NCI-H226 (cell line): ENCODE measurements around the gene NEDD4.
"Not testable (repeated sequence)": the region's sequence is repeated elsewhere in the genome, so short reads cannot be mapped to it uniquely, and the experiment has no call there.

ENCODE experiments used
- DNase-seq: peaks from one replicate; pipeline ENCODE4 v3.0.0-alpha.2; 2015

NEDD4 gene

DNA sequence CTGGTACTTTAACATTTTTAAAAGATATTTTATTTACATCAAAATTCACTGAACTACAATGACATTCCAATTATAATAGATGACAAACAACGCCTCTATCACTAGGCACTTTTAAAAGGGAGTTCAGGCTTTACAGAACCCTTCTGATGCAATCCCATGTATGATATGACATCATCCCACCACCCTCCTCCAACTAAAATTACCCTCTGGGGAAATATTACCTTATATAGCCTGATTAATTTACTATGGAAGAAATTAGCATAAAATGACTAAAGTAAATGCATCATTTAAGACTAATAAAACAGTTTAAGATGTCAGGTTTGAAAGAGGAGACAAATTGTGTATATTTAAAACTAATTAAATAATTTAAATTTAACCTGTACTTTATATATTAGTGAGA lies 10.4 kb upstream of the NEDD4 start:
- not testable (repeated sequence) for DNase-seq

DNA sequence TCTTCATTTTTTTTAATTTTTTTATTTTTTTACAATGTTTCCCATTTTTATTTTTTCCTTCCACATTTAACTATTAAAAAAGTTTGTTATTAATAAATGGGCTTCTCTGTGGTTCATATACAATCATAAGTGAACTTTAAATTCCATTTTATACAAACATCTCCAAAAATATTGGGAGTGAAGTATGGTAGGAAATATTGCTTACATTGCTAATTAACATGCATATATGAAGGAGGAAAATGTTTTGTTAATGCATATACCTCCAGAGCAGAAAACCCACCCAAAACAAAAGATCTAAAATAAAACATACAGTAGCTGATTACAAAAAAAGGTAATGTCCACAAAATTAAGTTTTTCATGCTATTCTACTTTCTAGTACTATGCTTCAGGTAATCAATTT lies 9.9 kb upstream of the NEDD4 start:
- not testable (repeated sequence) for DNase-seq

DNA sequence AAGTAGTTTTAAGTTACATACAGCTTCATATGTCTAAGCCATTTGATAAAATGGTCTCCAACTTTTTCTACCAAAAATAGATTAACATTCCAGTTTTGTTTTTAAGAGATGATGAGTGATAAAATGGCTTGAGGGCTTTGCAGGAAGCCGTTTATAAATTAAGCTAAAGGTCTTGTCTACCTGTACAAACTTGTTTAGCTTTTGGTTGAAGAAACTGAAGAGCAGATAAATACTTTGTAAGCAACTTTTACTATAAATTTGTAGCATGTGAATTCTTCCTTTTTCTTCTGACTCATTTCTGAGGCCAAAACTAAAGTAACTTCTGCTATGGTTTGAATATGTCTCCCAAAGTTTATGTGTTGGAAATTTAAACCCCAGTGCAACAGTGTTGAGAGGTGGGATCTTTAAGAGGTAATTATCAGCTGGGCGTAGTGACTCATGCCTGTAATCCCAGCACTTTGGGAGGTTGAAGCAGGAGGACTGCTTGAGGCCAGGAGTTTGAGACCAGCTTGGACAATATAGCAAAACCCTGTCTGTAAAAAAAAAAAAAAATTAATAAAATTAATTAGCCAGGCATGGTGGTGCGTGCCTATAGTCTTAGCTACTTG lies 8.2 kb upstream of the NEDD4 start:
- DNase-seq = no peak

DNA sequence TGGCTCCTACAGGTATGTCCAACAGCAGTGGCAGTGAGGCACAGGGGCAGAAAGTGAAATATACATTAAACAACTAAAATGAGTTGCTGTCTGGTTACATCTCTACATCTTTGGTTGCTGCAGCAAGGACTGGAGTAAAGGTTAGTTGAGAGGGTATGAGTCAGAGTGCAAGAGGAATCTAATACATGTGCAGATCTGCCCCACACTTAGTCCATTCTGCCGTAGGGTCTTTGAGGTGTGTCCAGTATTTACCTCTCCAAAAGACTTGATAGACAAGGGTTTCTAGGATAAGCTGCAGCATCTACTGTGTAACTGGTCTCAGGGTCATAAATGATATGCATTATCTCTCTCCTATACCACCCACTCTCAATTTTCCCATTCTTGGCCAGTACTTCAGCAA lies 6.2 kb upstream of the NEDD4 start:
- DNase-seq = peak; percentile 53

DNA sequence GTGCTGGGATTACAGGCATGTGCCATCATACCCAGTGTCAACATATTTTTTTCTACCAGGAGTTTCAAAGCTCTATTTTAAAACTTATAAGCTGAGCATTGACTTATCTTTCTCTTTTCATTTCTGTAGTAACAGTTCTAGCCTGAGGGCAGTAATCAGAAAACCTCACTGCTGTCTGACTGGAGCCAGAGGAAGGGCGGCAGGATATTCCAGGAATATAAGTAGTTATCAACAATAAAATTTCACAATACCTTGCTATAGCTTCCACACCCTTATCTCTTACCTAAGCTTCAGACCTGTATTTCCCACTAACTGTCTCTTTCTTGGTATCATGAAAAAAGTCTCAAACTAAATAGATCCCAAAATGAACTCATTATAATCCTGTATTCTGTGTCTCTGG lies 5.1 kb upstream of the NEDD4 start:
- peak; percentile 95 for DNase-seq

DNA sequence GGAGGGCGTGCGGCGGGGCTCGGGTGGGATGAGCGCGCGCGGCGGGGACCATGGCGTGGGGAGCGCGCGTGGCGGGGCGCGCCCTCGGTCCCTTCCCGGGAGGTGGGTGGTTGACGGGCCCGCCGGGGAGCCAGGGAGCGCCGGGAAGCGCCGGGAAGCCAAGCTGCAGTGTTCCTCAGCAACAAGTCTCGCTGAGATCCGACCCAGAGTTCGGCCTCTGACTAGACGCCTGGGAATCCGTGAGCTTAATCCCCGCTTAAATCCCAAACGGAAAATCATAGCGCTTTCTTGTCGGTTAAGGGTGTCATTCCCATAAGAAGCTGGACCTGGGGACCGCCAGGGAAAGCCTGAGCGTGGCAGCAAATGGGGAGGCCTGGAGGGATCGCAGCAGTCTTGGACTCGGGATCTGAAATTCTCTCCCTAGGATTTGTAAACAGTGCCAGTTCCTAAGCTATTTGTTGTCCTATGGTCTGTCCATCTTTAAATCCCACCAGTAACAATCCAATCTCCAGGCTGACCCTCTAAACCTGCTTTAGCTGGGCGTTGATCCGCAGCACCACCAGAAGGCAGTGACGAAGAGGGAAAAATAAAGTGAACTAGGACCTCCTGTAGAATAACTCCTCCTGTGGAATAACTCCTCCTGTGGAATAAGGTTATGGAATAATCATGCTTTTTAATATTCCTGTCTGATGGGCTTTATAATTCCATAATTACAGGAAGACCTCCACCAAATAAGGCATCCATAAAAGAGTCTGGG lies 570 bp upstream of the NEDD4 start:
- DNase-seq = peak; percentile 59

DNA sequence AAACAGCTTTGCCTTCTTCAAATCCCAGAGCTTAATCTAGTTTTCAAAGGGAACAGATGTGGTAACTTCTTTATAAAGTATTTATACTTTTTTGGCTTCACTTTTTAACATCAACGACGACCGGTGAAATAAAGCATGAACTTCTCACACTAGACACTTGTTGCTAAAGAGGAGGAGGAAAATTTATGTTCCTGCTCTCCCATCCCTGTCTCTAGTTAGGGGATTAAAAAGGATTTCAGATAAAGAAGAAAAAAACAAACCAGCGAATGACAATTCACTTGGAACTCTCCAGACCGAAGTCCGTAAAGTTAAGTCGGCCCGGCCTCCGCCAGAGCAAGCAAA lies 672 bp downstream of the NEDD4 start:
- DNase-seq = no peak

DNA sequence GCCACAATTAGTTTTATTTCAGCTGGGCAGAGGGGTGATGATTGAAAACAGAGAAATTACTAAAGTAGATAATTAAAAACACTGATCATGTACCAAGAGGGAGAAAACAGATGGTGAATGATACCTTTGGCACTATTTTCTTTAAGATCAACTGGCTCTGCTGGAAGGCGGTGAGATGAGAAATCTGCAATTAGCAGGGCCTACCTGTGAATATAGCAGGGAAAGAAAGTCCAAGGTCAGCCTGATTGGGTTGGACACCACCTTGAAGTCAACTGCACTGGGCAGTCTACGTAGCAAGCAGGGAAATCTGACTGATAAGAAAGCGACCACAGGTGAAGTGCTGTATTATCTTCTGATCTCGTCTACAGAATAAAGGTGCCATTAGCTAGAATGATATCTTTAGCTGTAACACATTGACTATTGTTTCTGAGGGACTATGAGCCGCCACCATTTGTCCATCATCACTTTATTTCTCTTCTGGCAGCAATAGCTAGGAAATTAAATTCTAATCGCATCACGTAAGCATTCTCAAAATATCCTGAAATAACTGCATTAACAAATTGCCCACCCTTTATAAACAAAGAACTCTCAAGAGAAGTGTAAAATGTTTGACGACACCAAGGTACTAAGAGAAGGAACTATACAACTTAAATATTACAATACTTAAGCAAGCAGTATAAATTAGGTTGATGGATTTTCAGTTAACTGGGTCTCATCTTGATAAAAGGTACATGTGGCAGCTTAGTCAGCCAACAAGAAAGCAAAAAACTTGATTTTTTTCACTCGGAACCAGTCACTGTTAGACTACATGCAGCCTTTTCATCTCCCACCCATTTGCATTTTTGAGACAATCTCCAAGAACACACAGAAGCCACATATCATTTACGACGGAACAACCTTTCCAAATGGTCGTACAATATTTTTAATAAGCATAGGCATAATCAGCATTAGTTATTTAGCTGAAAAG lies 1.3 kb downstream of the NEDD4 start:
- DNase-seq = no peak

DNA sequence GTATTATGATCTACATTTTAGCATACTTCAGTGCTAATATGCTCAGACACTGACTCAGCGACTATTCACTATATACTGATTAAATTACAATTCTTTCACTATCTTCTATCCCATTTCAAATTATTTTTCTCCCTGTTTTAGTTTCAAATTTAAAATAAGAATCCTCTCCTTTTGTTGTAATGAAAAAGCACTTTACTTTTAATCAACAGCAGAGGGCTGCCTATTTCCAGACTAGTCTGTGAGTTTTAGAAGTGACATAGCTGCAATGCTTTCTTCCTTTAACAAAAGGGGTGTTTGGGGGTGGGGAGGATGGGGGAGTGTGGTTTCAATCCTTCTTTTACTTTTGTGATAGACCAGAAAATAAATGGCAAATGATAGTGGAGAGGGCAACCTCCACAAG lies 2.4 kb downstream of the NEDD4 start:
- DNase-seq = no peak

DNA sequence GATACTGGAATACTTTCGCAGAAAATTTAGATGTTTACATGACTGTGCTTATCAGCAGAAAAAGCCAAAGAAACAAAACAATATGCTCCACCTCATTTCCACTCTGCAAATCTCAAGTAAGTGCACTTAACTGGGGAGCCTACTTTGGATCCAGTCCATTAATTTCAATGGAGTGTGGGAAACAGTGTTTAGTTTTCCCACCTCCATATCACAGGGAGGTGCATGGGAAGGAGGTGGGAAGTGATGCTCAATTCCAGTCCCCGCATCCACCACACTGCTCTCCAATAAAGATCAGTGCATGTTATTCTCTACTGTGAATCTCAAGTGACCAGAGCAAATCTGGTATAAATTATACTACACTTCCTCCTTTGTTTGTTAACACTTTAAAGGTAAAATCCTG lies 2.9 kb downstream of the NEDD4 start:
- DNase-seq = no peak

DNA sequence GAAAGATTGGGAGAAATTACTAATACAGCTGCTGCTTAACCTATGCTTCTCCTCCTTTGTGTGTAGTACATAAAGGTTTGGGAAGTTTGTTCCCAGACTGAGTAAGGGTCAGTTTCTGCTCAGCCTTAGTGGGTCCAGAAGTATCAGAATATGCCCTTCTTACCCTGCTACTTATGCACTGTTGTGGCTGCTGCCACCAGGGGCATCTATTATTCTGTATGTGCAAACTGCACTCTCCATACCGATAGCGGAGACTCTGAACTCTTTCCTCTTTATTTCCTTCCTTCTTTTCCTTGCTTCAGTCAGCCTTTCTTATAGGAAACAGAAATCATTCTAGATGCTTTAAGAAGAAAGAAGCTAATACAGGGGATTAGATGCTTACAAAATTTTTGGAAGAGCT lies 4.0 kb downstream of the NEDD4 start:
- DNase-seq = no peak

DNA sequence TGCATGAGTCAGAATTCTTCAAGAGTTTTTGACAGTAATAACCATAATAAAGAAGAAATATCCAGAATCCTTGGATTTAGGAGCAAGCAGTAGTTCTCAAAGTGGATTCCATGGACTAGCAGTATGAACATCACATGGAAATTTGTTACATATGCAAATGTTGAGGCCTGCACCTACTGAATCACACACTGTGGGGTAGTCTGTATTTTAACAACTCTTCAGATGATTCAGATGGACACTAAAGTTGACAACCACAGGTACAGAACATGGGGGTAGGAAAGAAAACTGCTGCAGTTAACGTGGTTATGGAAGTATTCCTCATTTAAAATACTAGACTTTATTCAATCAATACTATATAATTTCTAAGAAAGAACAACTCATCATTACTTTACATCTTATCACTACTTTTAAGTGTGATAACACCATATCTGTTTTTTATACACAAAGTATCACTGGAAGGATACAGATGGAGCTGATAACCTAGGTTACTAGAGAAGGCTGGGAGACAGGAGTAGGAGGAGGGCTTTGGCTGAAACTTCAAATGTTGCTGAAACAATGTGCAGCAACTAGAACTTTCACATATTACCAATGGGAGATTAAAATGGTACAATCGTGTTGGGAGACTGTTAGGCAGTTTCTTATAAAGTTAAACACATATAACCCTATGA lies 11.7 kb downstream of the NEDD4 start:
- DNase-seq = no peak

DNA sequence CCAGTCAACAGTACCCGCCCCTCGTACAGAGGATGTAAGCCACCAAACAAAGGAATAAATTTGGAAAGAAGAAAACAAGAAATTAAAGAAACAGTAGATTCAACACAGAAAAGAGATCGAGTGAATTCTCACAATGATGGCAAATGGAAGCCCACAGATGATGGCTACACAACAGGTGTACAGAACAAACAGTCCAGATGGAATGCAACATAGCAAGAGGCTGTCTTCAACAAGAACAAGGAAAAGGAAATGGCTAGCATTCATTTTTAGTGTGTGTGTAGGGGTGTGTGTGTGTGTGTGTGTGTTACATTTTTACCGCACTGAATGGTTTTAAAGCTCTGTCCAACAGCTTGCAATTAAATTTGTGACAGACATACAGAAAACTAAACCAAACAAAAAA lies 12.9 kb downstream of the NEDD4 start:
- DNase-seq = no peak

DNA sequence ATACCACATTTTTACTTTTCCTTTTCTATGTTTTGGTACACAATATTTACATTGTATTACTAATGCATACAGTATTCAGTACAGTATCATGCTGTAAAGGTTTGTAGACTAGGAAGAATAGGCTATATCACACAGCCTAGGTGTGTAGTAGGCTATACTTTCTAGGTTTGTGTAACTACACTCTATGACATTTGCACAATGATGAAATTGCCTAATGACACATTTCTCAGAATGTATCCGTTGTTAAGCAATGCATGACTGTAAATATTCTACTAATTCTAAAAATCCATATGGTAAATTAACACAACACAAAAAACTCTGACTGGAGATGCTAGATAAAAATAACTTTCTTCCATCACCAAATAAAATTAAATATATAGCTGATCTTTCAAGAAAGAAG lies 16.2 kb downstream of the NEDD4 start:
- DNase-seq = no peak

DNA sequence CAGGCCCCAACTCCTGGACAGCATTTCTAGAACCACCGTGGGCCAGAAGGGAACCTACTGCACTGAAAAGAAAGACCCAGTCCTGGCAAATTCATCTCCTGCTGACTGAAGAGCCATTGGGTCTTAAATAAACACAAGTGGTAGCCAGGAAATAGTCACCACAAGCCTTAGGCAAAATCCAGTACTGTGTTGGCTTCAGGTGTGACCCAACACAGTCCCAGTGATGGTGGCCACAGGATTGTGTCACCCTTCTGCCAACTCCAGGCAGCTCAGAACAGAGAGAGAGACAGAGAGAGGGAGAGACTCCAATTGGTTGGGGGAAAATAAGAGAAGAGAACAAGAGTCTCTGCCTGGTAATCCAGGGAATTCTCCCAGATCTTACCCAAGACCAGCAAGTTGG lies 23.1 kb downstream of the NEDD4 start:
- no peak for DNase-seq

DNA sequence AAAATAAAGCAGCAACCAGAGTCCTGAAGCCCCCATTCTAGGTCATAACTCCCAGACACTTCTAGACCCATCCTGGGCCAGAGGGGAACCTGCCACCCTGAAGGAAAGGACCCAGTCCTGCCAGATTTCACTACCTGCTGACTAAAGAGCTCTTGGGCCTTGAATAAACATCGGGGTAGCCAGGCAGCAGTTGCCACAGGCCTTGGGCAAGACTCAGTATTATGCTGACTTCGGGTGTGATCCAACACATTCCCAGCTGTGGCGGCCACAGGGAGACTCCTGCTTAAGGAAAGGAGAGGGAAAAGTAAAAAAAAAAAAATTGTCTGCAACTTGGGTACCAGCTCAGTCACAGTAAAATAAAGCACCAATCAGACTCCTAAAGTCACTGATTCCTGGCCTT lies 23.8 kb downstream of the NEDD4 start:
- no peak for DNase-seq

DNA sequence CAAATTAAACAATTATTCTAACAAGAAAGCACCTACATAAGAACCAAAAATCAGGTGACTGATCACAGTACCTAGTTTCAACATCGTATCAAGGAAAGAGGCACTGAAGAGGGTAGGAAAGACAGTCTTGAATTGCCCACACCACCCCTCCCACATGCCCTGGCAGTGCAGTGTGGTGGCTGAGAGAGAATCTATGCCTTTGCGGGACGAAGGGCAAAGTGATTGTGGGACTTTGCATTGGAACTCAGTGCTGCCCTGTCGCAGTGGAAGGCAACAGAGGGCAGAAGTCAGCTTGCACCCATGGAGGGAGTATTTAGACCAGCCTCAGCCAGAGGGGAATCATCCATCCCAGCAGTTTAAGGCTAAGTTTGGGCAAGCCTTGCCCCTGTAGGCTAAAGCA lies 24.5 kb downstream of the NEDD4 start:
- DNase-seq = no peak

DNA sequence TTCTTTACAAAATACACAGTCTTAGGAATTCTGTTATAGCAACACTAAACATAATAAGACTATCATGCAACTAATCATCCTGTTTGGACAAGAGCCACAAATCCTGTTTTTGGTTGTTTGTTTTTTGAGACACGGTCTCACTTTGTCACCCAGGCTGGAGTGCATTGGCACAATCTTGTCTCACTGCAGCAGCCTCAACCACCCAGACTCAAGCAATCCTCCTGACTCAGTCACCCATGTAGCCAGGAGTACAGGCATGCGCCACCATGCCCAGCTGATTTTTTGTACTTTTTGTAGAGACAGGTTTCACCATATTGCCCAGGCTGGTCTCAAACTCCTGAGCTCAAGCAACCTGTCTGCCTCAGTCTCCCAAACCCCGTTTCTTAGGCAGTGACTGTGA lies 28.3 kb downstream of the NEDD4 start:
- DNase-seq = no peak

DNA sequence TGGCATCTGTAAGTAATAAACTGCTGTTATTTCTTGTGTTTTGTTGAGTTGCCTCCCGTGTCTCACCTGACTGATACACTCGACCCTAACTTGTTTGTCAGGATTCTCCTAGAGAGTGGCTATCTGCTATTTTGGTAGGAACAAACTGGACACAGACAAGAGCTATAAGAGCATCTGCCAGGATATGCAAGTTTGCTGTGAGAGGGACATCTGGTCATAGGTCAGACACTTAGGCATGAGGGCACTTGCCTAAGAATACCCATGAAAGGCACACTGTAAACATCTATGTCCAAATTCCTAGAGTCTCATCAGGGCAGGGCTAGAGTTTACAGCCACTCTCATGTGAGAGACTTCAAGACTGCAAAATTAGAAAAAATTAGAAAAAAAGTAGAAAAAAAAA lies 32.5 kb downstream of the NEDD4 start:
- DNase-seq = no peak

DNA sequence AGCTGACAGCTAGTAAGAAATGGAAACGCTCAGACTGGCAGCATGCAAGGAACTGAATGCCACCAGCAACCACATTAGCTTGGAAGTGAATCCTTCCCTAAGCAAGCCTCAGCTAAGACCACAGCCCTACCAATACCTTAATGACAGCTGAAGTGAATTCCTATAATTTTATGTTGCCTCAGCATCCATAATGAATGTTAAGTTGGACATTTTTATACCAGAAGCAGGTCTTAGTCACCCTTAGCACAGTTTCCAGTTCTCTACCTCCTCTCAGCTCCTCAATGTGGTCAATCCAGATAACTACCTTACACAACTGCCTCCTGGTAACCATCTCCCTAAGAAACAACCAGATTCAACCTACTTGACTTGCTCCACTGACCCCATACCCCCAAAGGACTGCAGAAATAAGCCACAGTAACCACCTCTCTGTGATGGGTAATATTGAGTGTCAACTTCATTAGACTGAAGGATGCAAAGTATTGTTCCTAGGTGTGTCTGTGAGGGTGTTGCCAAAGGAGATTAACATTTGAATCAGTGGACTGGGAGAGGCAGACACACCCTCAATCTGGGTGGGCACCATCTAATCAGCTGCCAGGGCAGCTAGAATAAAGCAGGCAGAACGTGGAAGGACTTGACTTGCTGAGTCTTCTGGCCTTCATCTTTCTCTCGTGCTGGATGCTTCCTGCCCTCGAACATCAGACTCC lies 33.5 kb downstream of the NEDD4 start:
- no peak for DNase-seq

DNA sequence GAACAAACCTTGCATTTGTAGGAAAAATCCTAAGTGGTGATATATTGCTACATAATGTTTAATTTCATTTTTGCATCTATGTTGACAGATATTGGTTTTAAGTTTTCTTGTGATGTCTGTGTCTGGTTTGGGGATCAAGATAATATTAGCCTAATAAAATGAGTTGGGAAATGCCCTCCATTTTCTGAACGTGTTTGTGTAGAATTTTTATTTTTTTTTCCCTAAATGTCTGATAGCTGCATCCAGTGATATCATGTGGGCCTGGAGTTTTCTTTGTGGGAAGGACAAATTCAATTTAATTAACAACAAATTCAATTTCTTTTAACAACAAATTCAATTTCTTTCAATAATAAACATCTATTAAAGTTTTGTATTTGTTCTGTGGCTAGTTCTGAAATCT lies 35.1 kb downstream of the NEDD4 start:
- no peak for DNase-seq

DNA sequence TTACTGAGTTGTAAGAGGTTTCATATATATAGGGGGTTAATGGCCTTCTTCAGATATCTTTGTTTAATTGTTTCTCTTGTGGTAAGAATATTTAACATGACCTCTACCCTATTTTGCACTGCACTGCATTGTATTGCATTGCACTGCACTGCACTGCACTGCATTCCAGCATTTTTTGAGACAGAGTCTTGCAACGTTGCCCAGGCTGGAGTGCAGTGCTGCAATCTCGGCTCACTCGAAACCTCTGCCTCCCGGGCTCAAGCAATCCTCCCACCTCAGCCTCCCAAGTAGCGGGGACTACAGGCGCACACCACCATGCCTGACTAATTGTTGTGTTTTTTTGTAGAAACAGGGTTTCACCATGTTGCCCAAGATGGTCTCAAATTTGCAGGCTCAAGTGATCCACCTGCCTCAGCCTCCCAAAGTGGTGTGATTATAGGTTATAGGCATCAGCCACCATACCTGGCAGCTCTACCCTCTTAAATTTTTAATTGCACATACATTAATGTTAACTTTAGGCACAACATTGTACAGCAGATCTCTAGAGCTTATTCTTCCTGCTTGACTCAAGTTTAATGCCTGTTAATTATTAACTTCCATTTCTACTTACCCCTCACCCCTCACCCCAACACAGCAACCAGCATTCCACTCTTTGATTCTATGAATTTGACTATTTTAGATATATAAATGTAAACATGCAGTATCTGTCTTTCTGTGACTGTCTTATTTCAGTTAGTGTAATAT lies 38.4 kb downstream of the NEDD4 start:
- no peak for DNase-seq
